Measurements from ENCODE around the gene TOR4A.

TOR4A gene

DNA sequence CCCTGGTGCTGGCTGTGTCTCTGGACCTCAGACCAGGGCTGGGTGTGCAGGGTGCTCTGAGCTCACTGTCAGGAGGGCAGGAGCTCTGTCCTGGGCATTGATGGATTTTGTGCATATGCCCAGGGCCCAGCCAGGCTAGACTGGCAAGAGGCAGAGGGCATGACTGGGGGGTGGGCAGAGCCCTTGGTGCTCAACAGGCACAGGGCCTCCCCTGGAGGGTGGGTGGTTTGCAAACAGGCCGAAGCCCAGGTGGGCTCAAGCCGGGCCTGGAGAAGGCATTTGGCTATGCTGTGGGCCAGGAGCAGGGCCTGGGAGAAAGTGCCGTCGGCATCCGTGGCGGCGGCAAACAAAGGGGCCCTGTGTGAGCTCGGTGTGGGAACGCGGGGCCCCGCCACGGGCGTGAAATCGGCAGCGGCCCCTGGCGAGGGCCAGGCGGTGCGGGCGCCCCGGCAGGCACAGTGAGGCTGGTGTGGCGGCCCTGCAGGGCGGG is 26.4 kb downstream of the TOR4A start:
- no peak for ATAC-seq (ENCODE audit: insufficient read depth, low read depth)
- no peak overlapping the region for H3K4me2 ChIP-seq (ENCODE audit: insufficient read depth, low read length)
- no peak overlapping the region for H3K4me3 ChIP-seq (ENCODE audit: low read depth in 1 of 2, low read length in 2 of 2)
- H3K79me2 ChIP-seq (ENCODE audit: insufficient read depth, low read length): no peaks in the 10 kb centered on the region
- TF ChIP-seq, protein P1, sequence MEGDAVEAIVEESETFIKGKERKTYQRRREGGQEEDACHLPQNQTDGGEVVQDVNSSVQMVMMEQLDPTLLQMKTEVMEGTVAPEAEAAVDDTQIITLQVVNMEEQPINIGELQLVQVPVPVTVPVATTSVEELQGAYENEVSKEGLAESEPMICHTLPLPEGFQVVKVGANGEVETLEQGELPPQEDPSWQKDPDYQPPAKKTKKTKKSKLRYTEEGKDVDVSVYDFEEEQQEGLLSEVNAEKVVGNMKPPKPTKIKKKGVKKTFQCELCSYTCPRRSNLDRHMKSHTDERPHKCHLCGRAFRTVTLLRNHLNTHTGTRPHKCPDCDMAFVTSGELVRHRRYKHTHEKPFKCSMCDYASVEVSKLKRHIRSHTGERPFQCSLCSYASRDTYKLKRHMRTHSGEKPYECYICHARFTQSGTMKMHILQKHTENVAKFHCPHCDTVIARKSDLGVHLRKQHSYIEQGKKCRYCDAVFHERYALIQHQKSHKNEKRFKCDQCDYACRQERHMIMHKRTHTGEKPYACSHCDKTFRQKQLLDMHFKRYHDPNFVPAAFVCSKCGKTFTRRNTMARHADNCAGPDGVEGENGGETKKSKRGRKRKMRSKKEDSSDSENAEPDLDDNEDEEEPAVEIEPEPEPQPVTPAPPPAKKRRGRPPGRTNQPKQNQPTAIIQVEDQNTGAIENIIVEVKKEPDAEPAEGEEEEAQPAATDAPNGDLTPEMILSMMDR (IDR thresholded peaks at IDR 0.05; ENCODE audit: borderline replicate concordance, extremely low read depth, low read length, poor library complexity, severe bottlenecking): no peak
- no peak for TF ChIP-seq EZH2 (IDR thresholded peaks at IDR 0.05; ENCODE audit: borderline replicate concordance, low read depth, low read length, severe bottlenecking)
- H3K9me3 ChIP-seq (ENCODE audit: insufficient read depth, low read length, severe bottlenecking): no peaks in the 10 kb centered on the region
- no peaks in the 10 kb centered on the region for H3K4me1 ChIP-seq (ENCODE audit: insufficient read depth, low read length)
- H4K20me1 ChIP-seq (ENCODE audit: insufficient read depth, low read length): no peaks in the 10 kb centered on the region
- H3K27ac ChIP-seq (ENCODE audit: low read length): no peak overlapping the region
- no peaks in the 10 kb centered on the region for H3K27me3 ChIP-seq (ENCODE audit: insufficient read depth, low read length, poor library complexity)
- H3K9ac ChIP-seq (ENCODE audit: low read depth, low read length): no peak overlapping the region
- no peak overlapping the region for H2AFZ ChIP-seq (ENCODE audit: low read depth, low read length)
- no peaks in the 10 kb centered on the region for H3K36me3 ChIP-seq (ENCODE audit: insufficient read depth, low read length)
- DNase-seq: no peak

DNA sequence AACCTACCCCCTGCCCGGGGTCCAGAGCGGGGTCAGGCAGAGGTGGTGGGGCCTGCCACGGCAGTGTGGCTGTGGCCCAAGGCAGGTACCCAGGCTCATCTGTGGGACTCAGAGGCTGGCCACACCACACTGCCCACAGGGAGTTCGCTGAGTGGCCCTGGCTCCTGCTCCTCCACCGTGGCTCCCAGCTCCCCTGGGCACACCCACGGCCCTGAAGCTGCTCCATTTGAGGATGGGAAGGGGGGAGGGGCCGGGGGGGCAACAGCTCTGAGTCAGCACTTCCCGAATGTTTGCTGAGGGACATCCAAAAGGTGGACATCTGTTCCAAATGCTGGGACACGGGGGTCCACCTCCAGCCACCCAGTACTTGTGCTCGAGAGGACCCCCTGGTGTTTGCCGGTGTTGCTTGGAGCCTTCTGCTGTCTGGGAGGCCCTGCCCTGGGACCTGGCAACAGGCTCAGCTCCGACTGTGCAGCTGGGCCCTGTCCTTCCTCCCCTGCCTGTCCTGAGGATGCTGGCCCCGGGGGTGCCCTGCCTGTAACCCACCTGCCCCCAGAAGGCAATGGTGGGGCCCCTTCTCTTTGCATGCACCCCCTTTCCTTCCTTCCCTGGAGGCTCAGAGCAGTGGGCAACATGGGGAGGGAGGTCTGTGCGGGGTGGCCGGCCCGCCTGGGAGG is 27.0 kb downstream of the TOR4A start:
- Histone ChIP-seq H4K20me1 (ENCODE audit: insufficient read depth, low read length) (no peaks in the 10 kb centered on the region), H3K27ac (ENCODE audit: low read length) (no peak overlapping the region), H3K4me2 (ENCODE audit: insufficient read depth, low read length) (no peak overlapping the region), H3K36me3 (ENCODE audit: insufficient read depth, low read length) (no peaks in the 10 kb centered on the region), H3K9me3 (ENCODE audit: insufficient read depth, low read length, severe bottlenecking) (no peaks in the 10 kb centered on the region), H3K27me3 (ENCODE audit: insufficient read depth, low read length, poor library complexity) (no peaks in the 10 kb centered on the region), H3K9ac (ENCODE audit: low read depth, low read length) (no peak overlapping the region), H3K4me3 (ENCODE audit: low read depth in 1 of 2, low read length in 2 of 2) (no peak overlapping the region), H3K4me1 (ENCODE audit: insufficient read depth, low read length) (no peaks in the 10 kb centered on the region), H3K79me2 (ENCODE audit: insufficient read depth, low read length) (no peaks in the 10 kb centered on the region), H2AFZ (ENCODE audit: low read depth, low read length) (no peak overlapping the region)
- ATAC-seq (ENCODE audit: insufficient read depth, low read depth): no peak
- DNase-seq: no peak
- TF ChIP-seq, protein P1 (IDR thresholded peaks at IDR 0.05; ENCODE audit: borderline replicate concordance, extremely low read depth, low read length, poor library complexity, severe bottlenecking): no peak
- no peak for TF ChIP-seq EZH2 (IDR thresholded peaks at IDR 0.05; ENCODE audit: borderline replicate concordance, low read depth, low read length, severe bottlenecking)

DNA sequence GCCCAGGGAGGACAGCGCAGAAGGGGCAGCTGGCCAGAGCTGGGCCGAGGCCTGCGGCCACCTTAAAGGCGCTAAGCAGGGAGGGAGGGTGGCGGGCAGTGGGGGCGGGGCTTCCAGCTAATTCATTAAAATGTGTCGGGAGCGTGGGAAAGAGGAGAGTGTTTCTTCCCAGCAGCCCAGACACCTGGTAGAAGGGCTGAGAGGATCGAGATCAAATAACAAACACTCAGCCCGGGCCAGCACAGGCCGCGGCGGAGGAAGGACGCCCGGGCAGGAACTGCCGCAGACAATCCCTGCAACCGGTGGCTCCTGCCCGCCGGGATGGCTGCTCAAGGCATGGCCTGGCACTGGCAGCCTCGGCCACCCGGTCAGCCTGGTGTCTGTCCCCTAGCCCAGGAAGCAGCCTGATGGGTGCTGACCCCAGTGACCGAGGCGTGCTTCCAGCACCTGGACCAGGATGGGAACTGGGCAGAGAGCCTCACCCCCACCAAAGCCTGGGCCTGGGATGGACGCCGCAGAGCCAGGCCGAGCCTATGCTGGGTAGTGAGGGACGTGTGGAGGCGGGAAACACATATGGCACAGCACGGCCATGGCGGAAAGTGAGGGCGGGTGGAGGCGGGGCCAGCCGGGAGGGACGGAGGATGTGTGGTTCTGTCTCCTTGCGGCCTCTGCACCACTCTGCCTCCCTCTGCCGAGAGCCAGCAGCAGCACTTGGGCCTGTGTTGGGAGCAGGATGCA is 27.7 kb downstream of the TOR4A start:
- no peaks in the 10 kb centered on the region for H3K9me3 ChIP-seq (ENCODE audit: insufficient read depth, low read length, severe bottlenecking)
- ATAC-seq (ENCODE audit: insufficient read depth, low read depth) (no peak), DNase-seq (no peak)
- H3K36me3 ChIP-seq (ENCODE audit: insufficient read depth, low read length): no peaks in the 10 kb centered on the region
- no peak overlapping the region for H3K9ac ChIP-seq (ENCODE audit: low read depth, low read length)
- no peaks in the 10 kb centered on the region for H4K20me1 ChIP-seq (ENCODE audit: insufficient read depth, low read length)
- H3K27ac ChIP-seq (ENCODE audit: low read length): no peak overlapping the region
- H3K27me3 ChIP-seq (ENCODE audit: insufficient read depth, low read length, poor library complexity): no peaks in the 10 kb centered on the region
- no peaks in the 10 kb centered on the region for H3K79me2 ChIP-seq (ENCODE audit: insufficient read depth, low read length)
- H3K4me1 ChIP-seq (ENCODE audit: insufficient read depth, low read length): no peaks in the 10 kb centered on the region
- no peak overlapping the region for H3K4me2 ChIP-seq (ENCODE audit: insufficient read depth, low read length)
- H2AFZ ChIP-seq (ENCODE audit: low read depth, low read length): no peak overlapping the region
- H3K4me3 ChIP-seq (ENCODE audit: low read depth in 1 of 2, low read length in 2 of 2): no peak overlapping the region
- TF ChIP-seq, protein P1 (IDR thresholded peaks at IDR 0.05; ENCODE audit: borderline replicate concordance, extremely low read depth, low read length, poor library complexity, severe bottlenecking): no peak
- no peak for TF ChIP-seq EZH2 (IDR thresholded peaks at IDR 0.05; ENCODE audit: borderline replicate concordance, low read depth, low read length, severe bottlenecking)
